GM23248 (cell line): ENCODE measurements around the gene ZIC5. TPM values are rescaled to one million over a fixed set of nuclear protein-coding genes. Genes with fewer than 3 reads are reported as not detected.

Experiments
- DNase-seq: peaks from one replicate; pipeline ENCODE4 v3.0.0-alpha.2; 2015
- H2AFZ ChIP-seq: fragments of 200-600 bp; sonication (generic); 2 replicates; pipeline ENCODE4 v1.6.1; 2016; ENCODE audit warnings: antibody characterized with exemption
- H3F3A ChIP-seq: fragments of 200-600 bp; sonication (generic); 2 replicates; pipeline ENCODE4 v1.6.1; 2016; ENCODE audit warnings: mild to moderate bottlenecking, antibody characterized with exemption, mixed run types; ENCODE audit not compliant: insufficient read depth
- H3K27ac ChIP-seq: fragments of 200-600 bp; sonication (generic); 2 replicates; pipeline ENCODE4 v1.5.1; 2016; ENCODE audit warnings: mild to moderate bottlenecking
- H3K27me3 ChIP-seq: fragments of 200-600 bp; sonication (generic); replicated peaks from 2 replicates; pipeline ENCODE4 v1.6.1; 2016; ENCODE audit warnings: mild to moderate bottlenecking; ENCODE audit not compliant: insufficient read depth
- H3K36me3 ChIP-seq: fragments of 200-600 bp; sonication (generic); 2 replicates; pipeline ENCODE4 v1.6.1; 2016; ENCODE audit warnings: low read depth, mild to moderate bottlenecking
- H3K4me1 ChIP-seq: fragments of 200-600 bp; sonication (generic); 2 replicates; pipeline ENCODE4 v1.6.1; 2016; ENCODE audit warnings: mild to moderate bottlenecking; ENCODE audit not compliant: insufficient read depth
- H3K4me2 ChIP-seq: fragments of 200-600 bp; sonication (generic); one replicate; pipeline ENCODE4 v1.6.1; 2016; ENCODE audit warnings: mild to moderate bottlenecking; ENCODE audit not compliant: unreplicated experiment
- H3K4me3 ChIP-seq: fragments of 200-600 bp; sonication (generic); 2 replicates; pipeline ENCODE4 v1.5.1; 2016; ENCODE audit warnings: mild to moderate bottlenecking
- H3K79me2 ChIP-seq: fragments of 200-600 bp; sonication (generic); 2 replicates; pipeline ENCODE4 v1.6.1; 2016; ENCODE audit warnings: mild to moderate bottlenecking; ENCODE audit not compliant: insufficient read depth
- H3K9ac ChIP-seq: fragments of 200-600 bp; sonication (generic); 2 replicates; pipeline ENCODE4 v1.6.1; 2016; ENCODE audit warnings: mild to moderate bottlenecking
- H3K9me2 ChIP-seq: fragments of 200-600 bp; sonication (generic); 2 replicates; pipeline ENCODE4 v1.6.1; 2016; ENCODE audit warnings: mixed run types, mild to moderate bottlenecking, moderate library complexity; ENCODE audit not compliant: insufficient read depth
- H3K9me3 ChIP-seq: fragments of 200-600 bp; sonication (generic); one replicate; pipeline ENCODE4 v1.6.1; 2017; ENCODE audit warnings: low read depth
- H4K20me1 ChIP-seq: fragments of 200-600 bp; sonication (generic); 2 replicates; pipeline ENCODE4 v1.6.0; 2016; ENCODE audit not compliant: insufficient read depth
- EZH2 ChIP-seq: fragments of 200-600 bp; sonication (generic); IDR thresholded peaks from 2 replicates; pipeline ENCODE4 v1.6.1; 2018; ENCODE audit warnings: antibody characterized with exemption, mild to moderate bottlenecking; ENCODE audit not compliant: insufficient read depth, poor library complexity, severe bottlenecking
- EZH2phosphoT487 ChIP-seq: fragments of 200-600 bp; sonication (generic); IDR thresholded peaks from 2 replicates; pipeline ENCODE4 v1.6.1; 2018; ENCODE audit warnings: antibody characterized with exemption, moderate library complexity, mild to moderate bottlenecking, low read depth; ENCODE audit not compliant: insufficient read depth
- WGBS, 2 experiments: methylation state at CpG; one replicate each; pipeline ENCODE4 v1.1.6; 2015 to 2017; ENCODE audit warnings: low lambda C conversion rate in 2 of 2, low coverage in 1 of 2; ENCODE audit errors: missing lambda C conversion rate in 2 of 2; 5-methylcytosine and 5-hydroxymethylcytosine counted together
- in situ Hi-C: fragments of 300-500 bp; cut with MboI; formaldehyde crosslinking; loops from 2 replicates; pipeline ENCODE4 v1.15.0; 2020
- polyA plus RNA-seq: library from polyadenylated mRNA; unstranded; fragments of >200 nt; fragmentation: Nextera tagmentation; extraction: Ambion mirVana; gene quantifications from 2 replicates; pipeline ENCODE4 v1.2.1, GENCODE V29; 2016
- total RNA-seq: library from RNA; depleted of rRNA; stranded (reverse); fragments of >200 nt; shearing (Covaris generic); gene quantifications from 2 replicates; pipeline ENCODE4 v1.2.3, GENCODE V29; 2014

Gene ZIC5
- total and polyA plus RNA-seq, 2 experiments from 2014 or later = not detected

DNA sequence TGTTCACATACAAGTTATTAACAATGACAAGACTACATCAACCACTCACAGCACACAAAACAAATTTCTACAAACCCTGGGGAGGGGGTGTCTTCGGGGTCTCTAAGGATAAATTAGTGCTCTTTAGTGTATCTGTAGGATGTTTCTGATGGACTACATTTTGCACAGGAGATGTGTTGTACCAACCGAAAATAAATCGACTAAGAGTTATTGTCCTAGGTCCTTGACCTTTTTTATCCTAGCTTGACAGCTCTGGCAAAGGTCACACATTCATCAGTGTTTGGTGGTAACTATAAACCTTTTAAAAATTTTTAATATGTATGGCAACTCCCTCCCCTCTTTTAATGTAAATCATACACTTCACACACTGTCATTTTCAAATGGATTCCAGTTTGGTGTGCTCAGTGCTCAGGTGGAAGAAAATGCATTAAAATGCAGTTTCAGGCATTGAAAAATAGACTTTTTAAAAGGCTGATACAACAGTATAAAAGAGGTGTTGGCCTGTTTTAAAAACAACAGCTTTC, 7.7 kb downstream of the ZIC5 start:
- no peak overlapping the region for H3K4me3 ChIP-seq
- H3K36me3 ChIP-seq = no peaks in the 10 kb centered on the region
- peaks cover 4% of the 10 kb centered on the region; the same call in 1 of the 2 replicates for H3K4me1 ChIP-seq
- H3F3A ChIP-seq = no peaks in the 10 kb centered on the region
- no peaks in the 10 kb centered on the region for H4K20me1 ChIP-seq
- 36% methylated on average over 3 of the region's 3 CpGs for WGBS, 2 experiments
- TF ChIP-seq EZH2phosphoT487 = no peak
- no peak for TF ChIP-seq EZH2
- peaks cover 90% of the 10 kb centered on the region for H3K27me3 ChIP-seq
- no peaks in the 10 kb centered on the region for H3K79me2 ChIP-seq
- H2AFZ ChIP-seq = no peak overlapping the region
- in situ Hi-C loops = no loop called here
- H3K9me2 ChIP-seq = no peaks in the 10 kb centered on the region
- H3K9ac ChIP-seq = no peak overlapping the region
- H3K4me2 ChIP-seq = no peak overlapping the region
- DNase-seq = no peak
- no peak overlapping the region for H3K27ac ChIP-seq
- H3K9me3 ChIP-seq = no peaks in the 10 kb centered on the region

DNA sequence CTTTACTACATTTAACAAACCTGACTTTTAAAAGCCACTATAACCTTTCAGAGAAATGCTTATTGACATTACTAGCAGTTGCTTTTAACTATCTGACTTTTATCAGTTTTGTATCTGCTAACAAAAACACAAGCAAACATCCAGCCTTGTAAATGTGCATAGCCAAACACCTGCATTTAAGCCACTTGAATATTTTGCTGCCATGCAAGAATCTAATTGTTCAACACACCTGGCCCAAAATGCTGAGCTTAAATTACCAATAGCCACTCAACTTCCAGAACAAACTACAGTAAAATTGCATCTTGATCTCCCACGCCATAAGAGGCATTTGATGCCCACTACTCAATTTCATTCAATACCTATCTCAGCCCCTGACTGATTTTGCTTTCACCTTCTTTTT, 9.3 kb downstream of the ZIC5 start:
- no peaks in the 10 kb centered on the region for H3K4me1 ChIP-seq
- H3K79me2 ChIP-seq = no peaks in the 10 kb centered on the region
- H4K20me1 ChIP-seq = no peaks in the 10 kb centered on the region
- no peak overlapping the region for H3K9ac ChIP-seq
- no peaks in the 10 kb centered on the region for H3F3A ChIP-seq
- no peaks in the 10 kb centered on the region for H3K36me3 ChIP-seq
- H3K27ac ChIP-seq = no peak overlapping the region
- no peak overlapping the region for H3K4me3 ChIP-seq
- H2AFZ ChIP-seq = no peak overlapping the region
- no peaks in the 10 kb centered on the region for H3K9me2 ChIP-seq
- no peak for TF ChIP-seq EZH2phosphoT487
- no peak for TF ChIP-seq EZH2
- peaks cover 91% of the 10 kb centered on the region for H3K27me3 ChIP-seq
- H3K4me2 ChIP-seq = no peak overlapping the region
- WGBS, 2 experiments = 3 to 7% methylated on average over 1 of the region's 1 CpG
- in situ Hi-C loops = no loop called here
- H3K9me3 ChIP-seq = no peaks in the 10 kb centered on the region
- no peak for DNase-seq

- in situ Hi-C loops = no loop called here
- Histone ChIP-seq H3K4me1 (no peaks in the 10 kb centered on the region), H3K79me2 (no peaks in the 10 kb centered on the region), H3K9me2 (no peaks in the 10 kb centered on the region), H3F3A (no peaks in the 10 kb centered on the region), H3K4me2 (no peak overlapping the region), H3K36me3 (no peaks in the 10 kb centered on the region), H3K4me3 (no peak overlapping the region), H2AFZ (no peak overlapping the region), H4K20me1 (no peaks in the 10 kb centered on the region), H3K9me3 (no peaks in the 10 kb centered on the region), H3K27ac (no peak overlapping the region), H3K9ac (no peak overlapping the region), H3K27me3 (peaks cover 91% of the 10 kb centered on the region)
- DNase-seq = no peak
- 46 to 50% methylated on average over 8 of the region's 8 CpGs for WGBS, 2 experiments
- TF ChIP-seq EZH2phosphoT487 = no peak
- TF ChIP-seq EZH2 = no peak
Observed at GRCh38 chr13:99961636-99962035, 9.9 kb downstream of the ZIC5 start.

DNA sequence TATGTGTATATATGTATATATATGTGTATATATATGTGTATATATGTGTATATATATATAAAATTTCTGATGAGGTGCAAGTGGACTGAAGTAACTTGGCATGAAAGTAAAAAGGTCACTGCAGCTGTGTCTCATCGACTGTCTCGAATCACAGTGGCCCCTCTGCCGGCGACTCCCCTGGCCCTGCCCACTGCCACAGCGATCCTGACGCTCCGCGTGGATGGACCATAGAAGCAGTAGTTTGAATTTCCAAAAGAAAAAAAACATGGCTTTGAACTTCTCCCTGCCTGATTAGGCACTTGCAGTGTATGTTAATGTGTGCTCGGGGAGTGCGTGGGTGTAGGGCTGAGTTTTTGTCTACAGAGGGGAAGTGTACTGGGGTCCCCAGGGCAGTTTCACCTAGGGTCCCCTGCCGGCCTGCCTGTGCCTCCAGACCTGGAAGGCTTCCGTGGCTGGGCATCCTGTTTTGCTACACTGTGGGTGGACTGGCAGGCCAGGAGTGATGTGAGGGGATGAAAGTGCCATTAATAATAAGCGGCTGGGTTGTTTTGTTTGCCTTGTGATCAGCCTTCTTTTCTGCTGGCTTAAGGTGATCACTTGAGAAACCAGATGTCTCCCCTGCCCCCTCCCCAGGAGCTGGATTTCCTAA, 10.8 kb downstream of the ZIC5 start:
- H3K27me3 ChIP-seq = peaks cover 91% of the 10 kb centered on the region
- TF ChIP-seq EZH2 (no peak), EZH2phosphoT487 (no peak)
- H4K20me1 ChIP-seq = no peaks in the 10 kb centered on the region
- H2AFZ ChIP-seq = no peak overlapping the region
- H3K79me2 ChIP-seq = no peaks in the 10 kb centered on the region
- H3K36me3 ChIP-seq = no peaks in the 10 kb centered on the region
- H3K9me2 ChIP-seq = no peaks in the 10 kb centered on the region
- no peak overlapping the region for H3K4me3 ChIP-seq
- H3K4me2 ChIP-seq = no peak overlapping the region
- in situ Hi-C loops = no loop called here
- no peak overlapping the region for H3K9ac ChIP-seq
- WGBS, 2 experiments = 37 to 41% methylated on average over 13 of the region's 13 CpGs
- 0 out of 2 replicates have a peak, but pooled peaks cover 3% of the 10 kb centered on the region for H3K4me1 ChIP-seq
- no peak overlapping the region for H3K27ac ChIP-seq
- no peaks in the 10 kb centered on the region for H3K9me3 ChIP-seq
- DNase-seq = no peak
- H3F3A ChIP-seq = no peaks in the 10 kb centered on the region
